HepG2 (cell line): ENCODE results near the gene ARHGAP26. TPM values are rescaled to one million over a fixed set of nuclear protein-coding genes. Genes with fewer than 3 reads are reported as not detected.

Experiments used
- ATAC-seq: fragments of 200-7000 bp; cut with Tn5 transposase; 3 replicates; pipeline ENCODE4 v1.9.1; 2020; ENCODE audit warnings: mild to moderate bottlenecking, moderate library complexity
- BruUV-seq: library from RNA; stranded (reverse); fragments of 400-500 nt; replicated peaks from 2 replicates; lab custom pipeline; 2021; lab: Mats Ljungman, UMichigan
- CTCF ChIA-PET: fragments of 300-600 bp; formaldehyde crosslinking; extraction: SDS; loops from one replicate; lab custom pipeline; 2021; ENCODE audit warnings: low total read pairs, inconsistent platforms, low intra/inter-chr PET ratio; lab: Yijun Ruan, JAX
- POLR2A ChIA-PET: fragments of 350-600 bp; sonication (Branson Sonifier 250); formaldehyde crosslinking; loops from one replicate; lab custom pipeline; 2020; ENCODE audit warnings: antibody characterized with exemption, inconsistent platforms; lab: Yijun Ruan, JAX
- DNase-seq: peaks from one replicate; pipeline ENCODE4 v3.0.0-alpha.2; 2015; ENCODE audit warnings: low spot score
- FAIRE-seq: peaks from 3 replicates; lab custom pipeline; 2011; peaks lifted over from hg19 to GRCh38; lab: Jason Lieb, UNC
- H2AFZ ChIP-seq: one replicate; pipeline ENCODE4 v1.6.1; 2011; ENCODE audit warnings: low read length, inconsistent platforms
- H3K27ac ChIP-seq: fragments of 300-600 bp; 3 replicates; pipeline ENCODE4 v1.8.0; 2011; ENCODE audit warnings: mixed run types, mild to moderate bottlenecking, mixed read lengths, low read length, inconsistent platforms; ENCODE audit not compliant: insufficient read depth; ENCODE audit errors: extremely low read length
- H3K27me3 ChIP-seq, 2 experiments: fragments of 200-600 bp in 1 of 2; 2 replicates in 1 of 2; 3 replicates in 1 of 2; pipeline versions ENCODE4 v1.6.0 to v1.8.0; 2011; ENCODE audit warnings: low read length in 2 of 2, mild to moderate bottlenecking in 2 of 2, moderate library complexity in 2 of 2, inconsistent platforms in 1 of 2; ENCODE audit not compliant: insufficient read depth in 2 of 2, control insufficient read depth in 1 of 2
- H3K36me3 ChIP-seq, 2 experiments: fragments of 200-600 bp in 1 of 2; replicated peaks in 1 of 2; 2 replicates in 1 of 2; 3 replicates in 1 of 2; pipeline versions ENCODE4 v1.5.1 to v1.8.0; 2011; ENCODE audit warnings: low read length in 2 of 2, inconsistent platforms in 1 of 2; ENCODE audit not compliant: insufficient read depth in 2 of 2, control insufficient read depth in 1 of 2
- H3K4me1 ChIP-seq: 2 replicates; pipeline ENCODE4 v1.5.1; 2012; ENCODE audit warnings: low read length, inconsistent platforms; ENCODE audit not compliant: insufficient read depth
- H3K4me2 ChIP-seq: 2 replicates; pipeline ENCODE4 v1.6.0; 2011; ENCODE audit warnings: low read depth, low read length, inconsistent platforms
- H3K4me3 ChIP-seq, 3 experiments: fragments of 200-600 bp in 1 of 3; sonication (generic), shearing (Covaris generic) in 1 of 3; replicated peaks in 1 of 3; 2 replicates each; pipeline ENCODE4 v1.5.1; 2011 to 2016; ENCODE audit warnings: low read length in 3 of 3, inconsistent platforms in 2 of 3, low read depth in 2 of 3, mild to moderate bottlenecking in 2 of 3, control low read depth in 1 of 3, mixed read lengths in 1 of 3; ENCODE audit not compliant: insufficient read depth in 1 of 3
- H3K79me2 ChIP-seq: one replicate; pipeline ENCODE4 v1.6.1; 2011; ENCODE audit warnings: low read length, inconsistent platforms; ENCODE audit not compliant: insufficient read depth
- H3K9ac ChIP-seq: 2 replicates; pipeline ENCODE4 v1.6.0; 2011; ENCODE audit warnings: mild to moderate bottlenecking, low read depth, low read length, inconsistent platforms; ENCODE audit not compliant: insufficient read depth
- H3K9me3 ChIP-seq: 2 replicates; pipeline ENCODE4 v1.5.1; 2012; ENCODE audit warnings: mild to moderate bottlenecking, low read length
- H4K20me1 ChIP-seq: 2 replicates; pipeline ENCODE4 v1.6.0; 2011; ENCODE audit warnings: inconsistent platforms, mild to moderate bottlenecking, low read length, moderate library complexity; ENCODE audit not compliant: insufficient read depth
- HNF1A ChIP-seq, 2 experiments: sonication (generic) in 1 of 2; formaldehyde crosslinking in 1 of 2; IDR thresholded peaks; 2 replicates each; pipeline versions ENCODE4 v1.4.0 to v1.6.1; 2016 to 2020; ENCODE audit warnings: borderline replicate concordance in 1 of 2, low read depth in 1 of 2, mild to moderate bottlenecking in 1 of 2, missing genetic modification reagents in 1 of 2
- MBD4 ChIP-seq: IDR thresholded peaks from 2 replicates; pipeline ENCODE4 v1.6.1; 2012; ENCODE audit warnings: low read length, inconsistent platforms, borderline replicate concordance
- NR2F1 ChIP-seq, 2 experiments: fragments of 450-650 bp in 1 of 2; formaldehyde crosslinking in 1 of 2; IDR thresholded peaks; 2 replicates each; pipeline versions ENCODE4 v1.5.0 to v1.6.1; 2016 to 2020; ENCODE audit warnings: mild to moderate bottlenecking in 1 of 2, missing compliant biosample characterization in 1 of 2, missing genetic modification reagents in 1 of 2, moderate library complexity in 1 of 2
- RXRB ChIP-seq: IDR thresholded peaks from 2 replicates; pipeline ENCODE4 v1.6.1; 2016; ENCODE audit warnings: borderline replicate concordance, missing genetic modification reagents, missing compliant biosample characterization
- SETDB1 ChIP-seq: sonication (generic); formaldehyde crosslinking; IDR thresholded peaks from 2 replicates; pipeline ENCODE4 v1.5.1; 2020; ENCODE audit warnings: missing genetic modification reagents, mild to moderate bottlenecking, borderline replicate concordance
- ZBTB25 ChIP-seq: IDR thresholded peaks from 2 replicates; pipeline ENCODE4 v1.6.1; 2018; ENCODE audit warnings: missing genetic modification reagents
- ZBTB8A ChIP-seq: sonication (generic); formaldehyde crosslinking; IDR thresholded peaks from 2 replicates; pipeline ENCODE4 v1.4.0; 2020; ENCODE audit warnings: mild to moderate bottlenecking, low read depth, missing genetic modification reagents, borderline replicate concordance
- ZFP37 ChIP-seq: sonication (generic); formaldehyde crosslinking; IDR thresholded peaks from 2 replicates; pipeline ENCODE4 v1.4.0; 2020; ENCODE audit warnings: missing genetic modification reagents, borderline replicate concordance
- ZNF460 ChIP-seq: sonication (generic); formaldehyde crosslinking; IDR thresholded peaks from 2 replicates; pipeline ENCODE4 v1.5.1; 2020; ENCODE audit warnings: missing genetic modification reagents, mild to moderate bottlenecking, borderline replicate concordance
- ZNF576 ChIP-seq: sonication (generic); formaldehyde crosslinking; IDR thresholded peaks from 2 replicates; pipeline ENCODE4 v1.4.0; 2020; ENCODE audit warnings: mild to moderate bottlenecking, missing genetic modification reagents
- ZNF713 ChIP-seq: sonication (generic); formaldehyde crosslinking; IDR thresholded peaks from 2 replicates; pipeline ENCODE4 v1.4.0; 2020; ENCODE audit warnings: mild to moderate bottlenecking, missing genetic modification reagents
- ZNF740 ChIP-seq: sonication (generic); formaldehyde crosslinking; IDR thresholded peaks from 2 replicates; pipeline ENCODE4 v1.4.0; 2020; ENCODE audit warnings: missing genetic modification reagents
- WGBS: methylation state at CpG from one replicate; pipeline ENCODE4 v1.1.6; 2017; ENCODE audit warnings: low lambda C conversion rate; 5-methylcytosine and 5-hydroxymethylcytosine counted together
- in situ Hi-C: cut with HindIII; loops from 2 replicates; pipeline ENCODE4 v1.10.0; 2017; ENCODE audit warnings: low pct_unique_long_range_greater_than_20kb; ENCODE audit not compliant: extremely low pct_ligation_motif_present
- intact Hi-C: fragments of 100-400 bp; cut with micrococcal nuclease; formaldehyde crosslinking; loops from one replicate; pipeline ENCODE4 v1.10.0; 2022; ENCODE audit not compliant: unreplicated experiment
- polyA plus RNA-seq, 8 experiments: library from polyadenylated mRNA; depleted of rRNA in 3 of 8; stranded (reverse) in 7 of 8; unstranded in 1 of 8; fragments of >200 nt; fragmentation: Illumina TruSeq in 4 of 8; extraction: Trizol in 4 of 8; gene quantifications; 2 replicates each; pipeline versions ENCODE4 v1.2.1 to v1.2.3, GENCODE V29; 2011 to 2016; ENCODE audit warnings: low read depth in 4 of 8, missing spikeins in 1 of 8, mixed read lengths in 1 of 8; ENCODE audit not compliant: insufficient read depth in 1 of 8
- total RNA-seq, 5 experiments: library from RNA; depleted of rRNA; stranded (reverse); fragments of >200 nt; fragmentation: Illumina TruSeq; extraction: Trizol; gene quantifications; 2 replicates each; pipeline ENCODE4 v1.2.3, GENCODE V29; 2016; ENCODE audit warnings: low read depth in 1 of 5

Gene ARHGAP26
- total and polyA plus RNA-seq, 2 of the 13 experiments (the other 11 are each of a cell fraction or from before 2014, with no cell fraction given): 9.6 to 18.2 TPM

- Histone ChIP-seq H3K36me3 (peaks cover 1 to 12% of the 10 kb centered on the region in 2 experiments), H3K4me1 (peaks cover 1% of the 10 kb centered on the region; the same call in 1 of the 2 replicates), H3K27me3 (no peaks in the 10 kb centered on the region), H4K20me1 (no peaks in the 10 kb centered on the region), H3K4me3 (no peak overlapping the region), H2AFZ (no peak overlapping the region), H3K79me2 (no peaks in the 10 kb centered on the region), H3K4me2 (no peak overlapping the region), H3K9me3 (no peaks in the 10 kb centered on the region), H3K27ac (no peak overlapping the region), H3K9ac (no peak overlapping the region)
- ChIA-PET POLR2A (no interaction called here), CTCF (no interaction called here)
- ATAC-seq (no peak), FAIRE-seq (no peak), DNase-seq (no peak)
- in situ Hi-C loops (no loop called here), intact Hi-C loops (no loop called here)
- WGBS: 98% methylated on average over 5 of the region's 5 CpGs
- no TSS peak for BruUV-seq
- no peak for TF ChIP-seq ZBTB25 (CRISPR knock-in tag)
- no peak for TF ChIP-seq ZNF576 (CRISPR knock-in tag)
- TF ChIP-seq ZFP37 (CRISPR knock-in tag): no peak
- TF ChIP-seq RXRB (CRISPR knock-in tag): no peak
- TF ChIP-seq MBD4: no peak
- TF ChIP-seq HNF1A (IDR thresholded peaks at IDR 0.05; ENCODE audit: low read depth): no peak
- TF ChIP-seq HNF1A (CRISPR knock-in tag; IDR thresholded peaks at IDR 0.05; ENCODE audit: borderline replicate concordance): no peak
- no peak for TF ChIP-seq NR2F1 (CRISPR knock-in tag; IDR thresholded peaks at IDR 0.05)
- no peak for TF ChIP-seq ZNF740 (CRISPR knock-in tag)
- TF ChIP-seq ZNF713 (CRISPR knock-in tag): no peak
- no peak for TF ChIP-seq ZNF460 (CRISPR knock-in tag)
- no peak for TF ChIP-seq ZBTB8A (CRISPR knock-in tag)
- TF ChIP-seq SETDB1: no peak
These were observed 359.9 kb downstream of the ARHGAP26 start for GRCh38 chr5:143129910-143130612.
